Left lung (tissue), 10 donors: ENCODE measurements around the gene MS4A6E. TPM values are rescaled to one million over a fixed set of nuclear protein-coding genes. Genes with fewer than 3 reads are reported as not detected.

Source experiments
- ATAC-seq: fragments of 200-7000 bp; cut with Tn5 transposase; one replicate; pipeline ENCODE4 v1.9.1; 2020; ENCODE audit warnings: moderate library complexity
- DNase-seq, 4 donors: peaks; one replicate each; pipeline ENCODE4 v3.0.0-alpha.2; 2013 to 2020
- H3K27ac ChIP-seq, 2 donors: fragments of 200-600 bp; sonication (generic) in 1 of 2; one replicate each; pipeline versions ENCODE4 v1.5.0 to v1.8.0; 2020 to 2021
- H3K27me3 ChIP-seq, 2 donors: fragments of 200-600 bp; sonication (generic) in 1 of 2; one replicate each; pipeline versions ENCODE4 v1.5.0 to v1.8.0; 2020 to 2021
- H3K36me3 ChIP-seq, 2 donors: fragments of 200-600 bp; sonication (generic) in 1 of 2; one replicate each; pipeline versions ENCODE4 v1.5.0 to v1.8.0; 2020 to 2021
- H3K4me1 ChIP-seq, 2 donors: fragments of 200-600 bp; one replicate each; pipeline ENCODE4 v1.8.0; 2021
- H3K4me3 ChIP-seq, 2 donors: fragments of 200-600 bp; sonication (generic) in 1 of 2; one replicate each; pipeline versions ENCODE4 v1.5.0 to v1.8.0; 2020 to 2021; ENCODE audit warnings: mild to moderate bottlenecking in 1 of 2
- H3K9me3 ChIP-seq, 2 donors: fragments of 200-600 bp; sonication (generic) in 1 of 2; one replicate each; pipeline versions ENCODE4 v1.5.0 to v1.8.0; 2020 to 2021
- CTCF ChIP-seq, 2 donors: fragments of 200-600 bp; sonication (generic) in 1 of 2; IDR thresholded peaks; one replicate each; pipeline versions ENCODE4 v1.5.0 to v1.8.0; 2021; ENCODE audit warnings: antibody characterized with exemption in 2 of 2
- intact Hi-C, 2 donors: fragments of 100-400 bp; cut with DNase I; formaldehyde crosslinking; loops; one replicate each; pipeline versions ENCODE4 v1.11.2 to v1.14.2; 2022
- polyA plus RNA-seq, 6 donors: library from polyadenylated mRNA; unstranded; fragments of 120-200 nt; gene quantifications; one replicate each; pipeline ENCODE4 v1.2.1, GENCODE V29; 2013; ENCODE audit not compliant: insufficient read length in 6 of 6
- total RNA-seq, 2 donors: library from RNA; stranded (reverse); fragmentation: NEBNext Ultra II Directional; extraction: Animal tissue kit (Norgen Biotek cat#: 25700); gene quantifications; one replicate each; pipeline ENCODE4 v1.2.1, GENCODE V29; 2021
- donor health status: DM: no; HTN: yes; CAD: no.
- donor health status: DM: no; HTN: no; CAD: no.

Gene MS4A6E
- total and polyA plus RNA-seq, 8 donors = 0.87 to 4.0 TPM; not detected in 6

GRCh38 chr11:60372767-60373166 is 45.7 kb downstream of the MS4A6E start:
- Histone ChIP-seq H3K27me3 (no peaks in the 10 kb centered on the region), H3K4me1 (peaks cover 5 to 29% of the 10 kb centered on the region in 2 donors), H3K27ac (no peak overlapping the region), H3K4me3 (no peak overlapping the region), H3K9me3 (peaks cover 0 to 2% of the 10 kb centered on the region in 2 donors), H3K36me3 (no peaks in the 10 kb centered on the region)
- ATAC-seq = no peak
- intact Hi-C loops = no loop called here
- DNase-seq = no peak
- TF ChIP-seq CTCF (IDR thresholded peaks at IDR 0.05) = no peak

- no peak for TF ChIP-seq CTCF (IDR thresholded peaks at IDR 0.05)
- intact Hi-C loops = no loop called here
- peaks cover 5 to 28% of the 10 kb centered on the region in 2 donors for H3K4me1 ChIP-seq
- no peak for ATAC-seq
- DNase-seq = no peak
- H3K36me3 ChIP-seq = no peaks in the 10 kb centered on the region
- no peak overlapping the region for H3K4me3 ChIP-seq
- no peaks in the 10 kb centered on the region for H3K9me3 ChIP-seq
- H3K27ac ChIP-seq = no peak overlapping the region
- H3K27me3 ChIP-seq = no peaks in the 10 kb centered on the region
Observed at GRCh38 chr11:60375316-60375715, 48.3 kb downstream of the MS4A6E start.

- Histone ChIP-seq H3K9me3 (no peaks in the 10 kb centered on the region), H3K4me3 (no peak overlapping the region), H3K4me1 (peaks cover 0 to 16% of the 10 kb centered on the region in 2 donors), H3K27ac (peak overlapping the region; percentile 66 to 83), H3K36me3 (no peaks in the 10 kb centered on the region), H3K27me3 (no peaks in the 10 kb centered on the region)
- intact Hi-C loops = no loop called here
- no peak for TF ChIP-seq CTCF (IDR thresholded peaks at IDR 0.05)
- DNase-seq (no peak), ATAC-seq (no peak)
Observed at GRCh38 chr11:60376601-60377000, 49.5 kb downstream of the MS4A6E start.

GRCh38 chr11:60377401-60378136 is 50.5 kb downstream of the MS4A6E start:
- no peaks in the 10 kb centered on the region for H3K27me3 ChIP-seq
- ATAC-seq (peak; percentile 79), DNase-seq (peak in 2 of 4 donors; percentile 17 to 85)
- no peak overlapping the region for H3K4me3 ChIP-seq
- no peak for TF ChIP-seq CTCF (IDR thresholded peaks at IDR 0.05)
- peak overlapping the region; percentile 66 to 83 for H3K27ac ChIP-seq
- intact Hi-C loops = no loop called here
- H3K36me3 ChIP-seq = no peaks in the 10 kb centered on the region
- no peaks in the 10 kb centered on the region for H3K9me3 ChIP-seq
- peaks cover 0 to 14% of the 10 kb centered on the region in 2 donors for H3K4me1 ChIP-seq

GRCh38 chr11:60378354-60378753 is 51.3 kb downstream of the MS4A6E start, which contains the start of gene MS4A7:
MS4A7 (plus strand) TSS chr11:60378532; CDS start chr11:60383142, 4,610 bp downstream.
- Histone ChIP-seq H3K27ac (peak within 1 kb of the TSS; percentile 66 to 83), H3K36me3 (peaks cover 0 to under 1% of the 10 kb centered on the region in 2 donors), H3K27me3 (no peaks in the 10 kb centered on the region), H3K4me1 (peaks cover 0 to 16% of the 10 kb centered on the region in 2 donors), H3K4me3 (peak within 1 kb of the TSS in 1 of 2 donors; percentile 24), H3K9me3 (no peaks in the 10 kb centered on the region)
- no peak for TF ChIP-seq CTCF (IDR thresholded peaks at IDR 0.05)
- intact Hi-C loops = no loop called here
- ATAC-seq (peak; percentile 83), DNase-seq (peak in 2 of 4 donors; percentile 18 to 69)
